ENCODE results near the gene ADGRF4.

Gene ADGRF4

DNA sequence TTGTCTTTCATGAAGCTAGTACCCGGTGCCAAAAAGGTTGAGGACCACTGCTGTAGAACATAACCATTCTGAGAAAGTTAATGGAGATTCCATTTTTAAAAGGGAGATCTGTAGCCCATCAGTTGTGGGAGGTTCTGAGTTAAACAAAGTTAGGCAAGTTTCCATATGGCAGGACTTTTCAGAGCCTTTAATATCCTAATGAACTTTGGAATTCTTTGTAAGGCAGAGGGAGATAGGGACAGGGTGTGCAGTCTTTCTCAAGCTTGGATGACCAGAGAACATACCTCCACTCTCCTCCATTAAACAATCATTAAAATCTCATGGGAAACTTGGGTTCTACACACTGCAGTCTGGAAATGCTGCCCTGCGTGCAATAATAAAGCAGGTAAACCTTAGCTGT is 14.8 kb downstream of the ADGRF4 start:
- TF ChIP-seq TAF1 (IDR thresholded peaks at IDR 0.05; ENCODE audit: borderline replicate concordance, insufficient read depth, low read length) (no peak), FOXP2 (optimal IDR thresholded peaks at IDR 0.05; ENCODE audit: borderline replicate concordance, extremely low read depth, extremely low read length, insufficient read depth) (no peak)

DNA sequence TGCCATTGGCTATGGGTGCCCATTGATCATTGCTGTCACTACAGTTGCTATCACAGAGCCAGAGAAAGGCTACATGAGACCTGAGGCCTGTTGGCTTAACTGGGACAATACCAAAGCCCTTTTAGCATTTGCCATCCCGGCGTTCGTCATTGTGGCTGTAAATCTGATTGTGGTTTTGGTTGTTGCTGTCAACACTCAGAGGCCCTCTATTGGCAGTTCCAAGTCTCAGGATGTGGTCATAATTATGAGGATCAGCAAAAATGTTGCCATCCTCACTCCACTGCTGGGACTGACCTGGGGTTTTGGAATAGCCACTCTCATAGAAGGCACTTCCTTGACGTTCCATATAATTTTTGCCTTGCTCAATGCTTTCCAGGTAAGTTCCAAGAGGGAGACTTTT is 16.4 kb downstream of the ADGRF4 start:
- no peak for TF ChIP-seq POLR2AphosphoS5 (IDR thresholded peaks at IDR 0.05; ENCODE audit: low read depth, low read length)
- TF ChIP-seq, protein P1, sequence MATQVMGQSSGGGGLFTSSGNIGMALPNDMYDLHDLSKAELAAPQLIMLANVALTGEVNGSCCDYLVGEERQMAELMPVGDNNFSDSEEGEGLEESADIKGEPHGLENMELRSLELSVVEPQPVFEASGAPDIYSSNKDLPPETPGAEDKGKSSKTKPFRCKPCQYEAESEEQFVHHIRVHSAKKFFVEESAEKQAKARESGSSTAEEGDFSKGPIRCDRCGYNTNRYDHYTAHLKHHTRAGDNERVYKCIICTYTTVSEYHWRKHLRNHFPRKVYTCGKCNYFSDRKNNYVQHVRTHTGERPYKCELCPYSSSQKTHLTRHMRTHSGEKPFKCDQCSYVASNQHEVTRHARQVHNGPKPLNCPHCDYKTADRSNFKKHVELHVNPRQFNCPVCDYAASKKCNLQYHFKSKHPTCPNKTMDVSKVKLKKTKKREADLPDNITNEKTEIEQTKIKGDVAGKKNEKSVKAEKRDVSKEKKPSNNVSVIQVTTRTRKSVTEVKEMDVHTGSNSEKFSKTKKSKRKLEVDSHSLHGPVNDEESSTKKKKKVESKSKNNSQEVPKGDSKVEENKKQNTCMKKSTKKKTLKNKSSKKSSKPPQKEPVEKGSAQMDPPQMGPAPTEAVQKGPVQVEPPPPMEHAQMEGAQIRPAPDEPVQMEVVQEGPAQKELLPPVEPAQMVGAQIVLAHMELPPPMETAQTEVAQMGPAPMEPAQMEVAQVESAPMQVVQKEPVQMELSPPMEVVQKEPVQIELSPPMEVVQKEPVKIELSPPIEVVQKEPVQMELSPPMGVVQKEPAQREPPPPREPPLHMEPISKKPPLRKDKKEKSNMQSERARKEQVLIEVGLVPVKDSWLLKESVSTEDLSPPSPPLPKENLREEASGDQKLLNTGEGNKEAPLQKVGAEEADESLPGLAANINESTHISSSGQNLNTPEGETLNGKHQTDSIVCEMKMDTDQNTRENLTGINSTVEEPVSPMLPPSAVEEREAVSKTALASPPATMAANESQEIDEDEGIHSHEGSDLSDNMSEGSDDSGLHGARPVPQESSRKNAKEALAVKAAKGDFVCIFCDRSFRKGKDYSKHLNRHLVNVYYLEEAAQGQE (IDR thresholded peaks at IDR 0.05; ENCODE audit: insufficient read depth in 1 of 2, low read depth in 2 of 2, low read length in 2 of 2) = no peak
- no peak for TF ChIP-seq FOXP2 (optimal IDR thresholded peaks at IDR 0.05; ENCODE audit: borderline replicate concordance, extremely low read depth, extremely low read length, insufficient read depth)
- no peak for TF ChIP-seq TAF1 (IDR thresholded peaks at IDR 0.05; ENCODE audit: borderline replicate concordance, insufficient read depth, low read length)
- no peak for TF ChIP-seq SIN3A (IDR thresholded peaks at IDR 0.05; ENCODE audit: borderline replicate concordance, insufficient read depth, low read length)

DNA sequence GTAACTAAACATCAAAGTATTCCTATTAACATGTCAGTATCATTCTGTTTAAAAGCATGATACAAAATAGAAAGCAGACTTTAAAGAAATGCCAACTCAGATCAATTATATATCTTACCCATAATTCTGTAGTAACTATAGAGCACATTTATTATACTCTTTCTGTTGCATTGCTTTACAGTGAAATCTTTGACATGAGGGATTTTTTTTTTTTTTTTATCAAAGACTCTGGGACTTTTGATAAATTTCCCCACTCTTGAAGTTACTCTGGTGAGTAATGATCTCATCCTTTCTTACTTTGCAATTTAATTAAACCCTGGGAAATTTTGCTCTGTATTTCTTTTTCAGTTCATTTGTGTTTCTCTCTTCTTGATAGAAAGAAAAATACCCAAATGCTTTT is 17.4 kb downstream of the ADGRF4 start:
- TF ChIP-seq TAF1 (IDR thresholded peaks at IDR 0.05; ENCODE audit: borderline replicate concordance, insufficient read depth, low read length) (no peak), FOXP2 (optimal IDR thresholded peaks at IDR 0.05; ENCODE audit: borderline replicate concordance, extremely low read depth, extremely low read length, insufficient read depth) (no peak), SIN3A (IDR thresholded peaks at IDR 0.05; ENCODE audit: borderline replicate concordance, insufficient read depth, low read length) (no peak), POLR2AphosphoS5 (IDR thresholded peaks at IDR 0.05; ENCODE audit: low read depth, low read length) (no peak)
- TF ChIP-seq, protein P1 (IDR thresholded peaks at IDR 0.05; ENCODE audit: insufficient read depth in 1 of 2, low read depth in 2 of 2, low read length in 2 of 2) = no peak

DNA sequence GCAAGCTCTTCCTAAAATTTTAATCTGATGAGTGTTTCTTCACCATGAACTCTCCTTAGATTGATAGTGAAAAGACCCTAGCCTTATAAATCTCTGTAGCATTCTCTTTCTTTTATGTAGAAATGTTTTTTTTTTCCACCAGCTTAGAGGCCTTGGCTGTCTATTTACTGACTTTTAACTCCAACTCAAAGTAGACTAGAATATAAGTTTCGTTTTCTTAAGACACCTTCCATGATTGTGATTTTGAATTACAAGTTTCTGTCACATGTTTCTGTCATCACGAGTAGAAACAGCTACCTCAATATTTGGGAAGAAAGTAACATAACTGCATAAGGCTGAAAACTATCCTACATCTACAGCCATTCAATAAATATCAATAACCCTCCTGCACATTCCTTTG is 17.8 kb downstream of the ADGRF4 start:
- no peak for TF ChIP-seq SIN3A (IDR thresholded peaks at IDR 0.05; ENCODE audit: borderline replicate concordance, insufficient read depth, low read length)
- no peak for TF ChIP-seq POLR2AphosphoS5 (IDR thresholded peaks at IDR 0.05; ENCODE audit: low read depth, low read length)
- TF ChIP-seq, protein P1 (IDR thresholded peaks at IDR 0.05; ENCODE audit: insufficient read depth in 1 of 2, low read depth in 2 of 2, low read length in 2 of 2) = no peak
- TF ChIP-seq TAF1 (IDR thresholded peaks at IDR 0.05; ENCODE audit: borderline replicate concordance, insufficient read depth, low read length) = no peak
- TF ChIP-seq FOXP2 (optimal IDR thresholded peaks at IDR 0.05; ENCODE audit: borderline replicate concordance, extremely low read depth, extremely low read length, insufficient read depth) = no peak

DNA sequence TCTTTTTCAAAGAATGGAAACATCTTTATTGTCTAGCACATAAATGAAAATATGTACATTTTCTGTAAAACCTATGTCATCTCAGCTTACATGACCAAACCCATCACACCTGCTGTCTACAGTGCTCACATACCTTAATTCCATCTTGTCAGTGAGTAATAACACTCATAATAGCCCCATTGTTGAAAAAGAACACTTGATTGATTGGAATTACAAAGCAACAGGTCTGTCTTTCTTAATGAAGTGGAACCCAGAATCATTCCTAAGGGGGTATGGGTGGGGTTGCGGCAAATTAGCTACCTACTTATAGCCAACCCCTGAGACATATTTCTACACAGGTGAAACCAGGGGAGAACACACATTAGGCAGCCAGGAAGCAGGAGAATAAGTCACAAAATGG is 20.2 kb downstream of the ADGRF4 start:
- TF ChIP-seq POLR2AphosphoS5 (IDR thresholded peaks at IDR 0.05; ENCODE audit: low read depth, low read length) = no peak
- TF ChIP-seq, protein P1 (IDR thresholded peaks at IDR 0.05; ENCODE audit: insufficient read depth in 1 of 2, low read depth in 2 of 2, low read length in 2 of 2) = no peak
- TF ChIP-seq FOXP2 (optimal IDR thresholded peaks at IDR 0.05; ENCODE audit: borderline replicate concordance, extremely low read depth, extremely low read length, insufficient read depth) = no peak
- no peak for TF ChIP-seq SIN3A (IDR thresholded peaks at IDR 0.05; ENCODE audit: borderline replicate concordance, insufficient read depth, low read length)
- no peak for TF ChIP-seq TAF1 (IDR thresholded peaks at IDR 0.05; ENCODE audit: borderline replicate concordance, insufficient read depth, low read length)
